ENCODE data around the gene KCNIP1.

Gene KCNIP1

GRCh38 chr5:170585273-170585948 lies 81.6 kb downstream of the KCNIP1 start:
- Histone ChIP-seq H3K27me3 (replicated peaks; ENCODE audit: control insufficient read depth, insufficient read depth, low read length, poor library complexity, severe bottlenecking) (no peaks in the 10 kb centered on the region), H3K4me1 (ENCODE audit: control insufficient read depth, insufficient read depth, low read length, poor library complexity, severe bottlenecking) (no peaks in the 10 kb centered on the region), H3K36me3 (ENCODE audit: control insufficient read depth, insufficient read depth, low read length) (no peaks in the 10 kb centered on the region), H3K9me3 (ENCODE audit: control insufficient read depth, low read length) (no peaks in the 10 kb centered on the region), H3K27ac (ENCODE audit: insufficient read depth, low read length, poor library complexity, severe bottlenecking) (no peak overlapping the region), H3K4me3 (ENCODE audit: insufficient read depth, low read depth, low read length, poor library complexity, severe bottlenecking) (no peak overlapping the region)
- no peak for DNase-seq

- no peak for DNase-seq
- Histone ChIP-seq H3K36me3 (ENCODE audit: control insufficient read depth, insufficient read depth, low read length) (no peaks in the 10 kb centered on the region), H3K4me3 (ENCODE audit: insufficient read depth, low read depth, low read length, poor library complexity, severe bottlenecking) (no peak overlapping the region), H3K4me1 (ENCODE audit: control insufficient read depth, insufficient read depth, low read length, poor library complexity, severe bottlenecking) (no peaks in the 10 kb centered on the region), H3K27me3 (replicated peaks; ENCODE audit: control insufficient read depth, insufficient read depth, low read length, poor library complexity, severe bottlenecking) (no peaks in the 10 kb centered on the region), H3K27ac (ENCODE audit: insufficient read depth, low read length, poor library complexity, severe bottlenecking) (no peak overlapping the region), H3K9me3 (ENCODE audit: control insufficient read depth, low read length) (no peaks in the 10 kb centered on the region)
Observed at GRCh38 chr5:170587808-170588207, 84.0 kb downstream of the KCNIP1 start.

- Histone ChIP-seq H3K27me3 (replicated peaks; ENCODE audit: control insufficient read depth, insufficient read depth, low read length, poor library complexity, severe bottlenecking) (no peaks in the 10 kb centered on the region), H3K9me3 (ENCODE audit: control insufficient read depth, low read length) (no peaks in the 10 kb centered on the region), H3K4me1 (ENCODE audit: control insufficient read depth, insufficient read depth, low read length, poor library complexity, severe bottlenecking) (no peaks in the 10 kb centered on the region), H3K27ac (ENCODE audit: insufficient read depth, low read length, poor library complexity, severe bottlenecking) (no peak overlapping the region), H3K36me3 (ENCODE audit: control insufficient read depth, insufficient read depth, low read length) (no peaks in the 10 kb centered on the region), H3K4me3 (ENCODE audit: insufficient read depth, low read depth, low read length, poor library complexity, severe bottlenecking) (no peak overlapping the region)
- no peak for DNase-seq
Observed at GRCh38 chr5:170589643-170590042, 85.8 kb downstream of the KCNIP1 start.

GRCh38 chr5:170590566-170590965 lies 86.7 kb downstream of the KCNIP1 start:
- Histone ChIP-seq H3K36me3 (ENCODE audit: control insufficient read depth, insufficient read depth, low read length) (no peaks in the 10 kb centered on the region), H3K27ac (ENCODE audit: insufficient read depth, low read length, poor library complexity, severe bottlenecking) (no peak overlapping the region), H3K4me1 (ENCODE audit: control insufficient read depth, insufficient read depth, low read length, poor library complexity, severe bottlenecking) (no peaks in the 10 kb centered on the region), H3K4me3 (ENCODE audit: insufficient read depth, low read depth, low read length, poor library complexity, severe bottlenecking) (no peak overlapping the region), H3K9me3 (ENCODE audit: control insufficient read depth, low read length) (no peaks in the 10 kb centered on the region), H3K27me3 (replicated peaks; ENCODE audit: control insufficient read depth, insufficient read depth, low read length, poor library complexity, severe bottlenecking) (no peaks in the 10 kb centered on the region)
- DNase-seq, result no peak

GRCh38 chr5:170591054-170591453 lies 87.2 kb downstream of the KCNIP1 start:
- no peak for DNase-seq
- Histone ChIP-seq H3K4me3 (ENCODE audit: insufficient read depth, low read depth, low read length, poor library complexity, severe bottlenecking) (no peak overlapping the region), H3K4me1 (ENCODE audit: control insufficient read depth, insufficient read depth, low read length, poor library complexity, severe bottlenecking) (no peaks in the 10 kb centered on the region), H3K27ac (ENCODE audit: insufficient read depth, low read length, poor library complexity, severe bottlenecking) (no peak overlapping the region), H3K36me3 (ENCODE audit: control insufficient read depth, insufficient read depth, low read length) (no peaks in the 10 kb centered on the region), H3K9me3 (ENCODE audit: control insufficient read depth, low read length) (no peaks in the 10 kb centered on the region), H3K27me3 (replicated peaks; ENCODE audit: control insufficient read depth, insufficient read depth, low read length, poor library complexity, severe bottlenecking) (no peaks in the 10 kb centered on the region)

- Histone ChIP-seq H3K9me3 (ENCODE audit: control insufficient read depth, low read length) (no peaks in the 10 kb centered on the region), H3K4me1 (ENCODE audit: control insufficient read depth, insufficient read depth, low read length, poor library complexity, severe bottlenecking) (no peaks in the 10 kb centered on the region), H3K27ac (ENCODE audit: insufficient read depth, low read length, poor library complexity, severe bottlenecking) (no peak overlapping the region), H3K4me3 (ENCODE audit: insufficient read depth, low read depth, low read length, poor library complexity, severe bottlenecking) (no peak overlapping the region), H3K36me3 (ENCODE audit: control insufficient read depth, insufficient read depth, low read length) (no peaks in the 10 kb centered on the region), H3K27me3 (replicated peaks; ENCODE audit: control insufficient read depth, insufficient read depth, low read length, poor library complexity, severe bottlenecking) (no peaks in the 10 kb centered on the region)
- DNase-seq, result no peak
Observed at GRCh38 chr5:170596482-170597044, 92.7 kb downstream of the KCNIP1 start.

GRCh38 chr5:170597109-170597751 lies 93.4 kb downstream of the KCNIP1 start:
- Histone ChIP-seq H3K27me3 (replicated peaks; ENCODE audit: control insufficient read depth, insufficient read depth, low read length, poor library complexity, severe bottlenecking) (no peaks in the 10 kb centered on the region), H3K9me3 (ENCODE audit: control insufficient read depth, low read length) (no peaks in the 10 kb centered on the region), H3K4me3 (ENCODE audit: insufficient read depth, low read depth, low read length, poor library complexity, severe bottlenecking) (no peak overlapping the region), H3K4me1 (ENCODE audit: control insufficient read depth, insufficient read depth, low read length, poor library complexity, severe bottlenecking) (no peaks in the 10 kb centered on the region), H3K36me3 (ENCODE audit: control insufficient read depth, insufficient read depth, low read length) (no peaks in the 10 kb centered on the region), H3K27ac (ENCODE audit: insufficient read depth, low read length, poor library complexity, severe bottlenecking) (no peak overlapping the region)
- no peak for DNase-seq

GRCh38 chr5:170597872-170598271 lies 94.1 kb downstream of the KCNIP1 start:
- Histone ChIP-seq H3K9me3 (ENCODE audit: control insufficient read depth, low read length) (no peaks in the 10 kb centered on the region), H3K27ac (ENCODE audit: insufficient read depth, low read length, poor library complexity, severe bottlenecking) (no peak overlapping the region), H3K4me3 (ENCODE audit: insufficient read depth, low read depth, low read length, poor library complexity, severe bottlenecking) (no peak overlapping the region), H3K27me3 (replicated peaks; ENCODE audit: control insufficient read depth, insufficient read depth, low read length, poor library complexity, severe bottlenecking) (no peaks in the 10 kb centered on the region), H3K4me1 (ENCODE audit: control insufficient read depth, insufficient read depth, low read length, poor library complexity, severe bottlenecking) (no peaks in the 10 kb centered on the region), H3K36me3 (ENCODE audit: control insufficient read depth, insufficient read depth, low read length) (no peaks in the 10 kb centered on the region)
- no peak for DNase-seq

- Histone ChIP-seq H3K27ac (ENCODE audit: insufficient read depth, low read length, poor library complexity, severe bottlenecking) (no peak overlapping the region), H3K27me3 (replicated peaks; ENCODE audit: control insufficient read depth, insufficient read depth, low read length, poor library complexity, severe bottlenecking) (no peaks in the 10 kb centered on the region), H3K36me3 (ENCODE audit: control insufficient read depth, insufficient read depth, low read length) (no peaks in the 10 kb centered on the region), H3K9me3 (ENCODE audit: control insufficient read depth, low read length) (no peaks in the 10 kb centered on the region), H3K4me1 (ENCODE audit: control insufficient read depth, insufficient read depth, low read length, poor library complexity, severe bottlenecking) (no peaks in the 10 kb centered on the region), H3K4me3 (ENCODE audit: insufficient read depth, low read depth, low read length, poor library complexity, severe bottlenecking) (no peak overlapping the region)
- no peak for DNase-seq
Observed at GRCh38 chr5:170599756-170600155, 95.9 kb downstream of the KCNIP1 start.

GRCh38 chr5:170601619-170602018 lies 97.8 kb downstream of the KCNIP1 start:
- Histone ChIP-seq H3K27ac (ENCODE audit: insufficient read depth, low read length, poor library complexity, severe bottlenecking) (no peak overlapping the region), H3K36me3 (ENCODE audit: control insufficient read depth, insufficient read depth, low read length) (no peaks in the 10 kb centered on the region), H3K27me3 (replicated peaks; ENCODE audit: control insufficient read depth, insufficient read depth, low read length, poor library complexity, severe bottlenecking) (no peaks in the 10 kb centered on the region), H3K4me3 (ENCODE audit: insufficient read depth, low read depth, low read length, poor library complexity, severe bottlenecking) (no peak overlapping the region), H3K4me1 (ENCODE audit: control insufficient read depth, insufficient read depth, low read length, poor library complexity, severe bottlenecking) (no peaks in the 10 kb centered on the region), H3K9me3 (ENCODE audit: control insufficient read depth, low read length) (no peaks in the 10 kb centered on the region)
- no peak for DNase-seq
